ENCODE data around the gene PRKCE. TPM values are rescaled to one million over a fixed set of nuclear protein-coding genes. Genes with fewer than 3 reads are reported as not detected.

Gene PRKCE
- total RNA-seq, 1 donor from 2014 or later, result 20.3 TPM

DNA sequence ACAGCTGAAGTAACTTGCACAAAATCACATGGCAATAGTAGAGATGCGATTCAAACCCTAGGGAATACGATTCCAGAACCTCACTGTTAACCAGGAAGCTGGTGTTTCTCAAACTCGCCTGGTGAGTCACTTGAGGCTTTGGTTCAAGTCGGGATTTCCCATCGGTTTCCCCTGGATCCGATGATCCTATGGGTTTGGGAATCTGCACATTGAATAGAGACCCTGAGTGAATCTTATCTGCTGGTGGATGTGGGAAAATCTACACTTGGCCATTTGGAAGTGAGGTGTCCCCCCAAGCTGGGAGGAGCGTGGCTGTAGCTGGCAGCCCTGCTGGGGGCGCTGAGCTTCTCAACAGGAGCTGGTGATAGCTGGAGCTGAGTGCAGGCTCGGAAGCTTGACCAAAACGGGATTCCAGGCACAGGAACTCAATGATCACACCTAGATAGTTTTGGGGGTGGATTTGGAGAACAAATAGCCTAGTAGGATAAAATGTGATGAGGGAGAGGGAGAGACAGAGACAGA is 135.4 kb downstream of the PRKCE start:
- DNase-seq (ENCODE audit: low spot score), result no peak
- intact Hi-C loops (cut with DNase I), result no loop called here

DNA sequence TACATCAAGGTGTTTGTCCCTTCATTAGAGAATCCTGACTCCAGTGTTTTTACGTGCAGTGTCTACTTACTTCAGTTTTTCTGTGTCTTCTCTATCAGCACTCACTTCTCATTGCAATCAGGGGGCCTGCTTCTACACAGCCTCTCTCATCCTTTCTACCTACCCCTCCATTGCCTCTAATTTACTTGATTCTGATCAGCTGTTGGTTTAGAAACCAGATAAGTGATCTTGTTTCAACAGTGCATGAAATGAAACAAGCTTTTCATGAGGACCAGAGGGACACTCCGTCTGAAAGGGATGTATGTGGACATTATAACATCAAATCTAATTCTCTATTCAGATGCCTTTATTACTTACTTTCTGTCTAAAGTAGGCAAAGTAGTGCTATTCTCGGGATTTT is 136.9 kb downstream of the PRKCE start:
- DNase-seq (ENCODE audit: low spot score), result no peak
- intact Hi-C loops (cut with DNase I), result no loop called here

DNA sequence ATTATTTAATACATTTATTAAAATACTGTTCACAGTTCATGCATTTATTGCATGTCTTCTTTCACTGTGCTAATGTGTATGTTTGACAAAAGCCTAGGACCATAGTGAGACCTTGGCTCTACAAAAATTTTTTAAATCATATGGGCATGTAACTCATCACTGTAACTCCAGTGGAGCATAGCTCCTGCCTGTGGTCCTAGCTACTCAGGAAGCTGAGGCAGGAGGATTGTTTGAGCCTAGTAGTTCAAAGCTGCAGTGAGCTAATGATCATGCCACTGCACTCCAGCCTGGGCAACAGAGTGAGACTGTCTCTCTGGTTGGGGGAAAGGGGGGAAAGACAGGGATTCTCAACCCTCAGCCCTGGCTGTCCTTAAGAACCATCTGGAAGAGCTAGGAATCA is 137.8 kb downstream of the PRKCE start:
- intact Hi-C loops (cut with DNase I), result no loop called here

DNA sequence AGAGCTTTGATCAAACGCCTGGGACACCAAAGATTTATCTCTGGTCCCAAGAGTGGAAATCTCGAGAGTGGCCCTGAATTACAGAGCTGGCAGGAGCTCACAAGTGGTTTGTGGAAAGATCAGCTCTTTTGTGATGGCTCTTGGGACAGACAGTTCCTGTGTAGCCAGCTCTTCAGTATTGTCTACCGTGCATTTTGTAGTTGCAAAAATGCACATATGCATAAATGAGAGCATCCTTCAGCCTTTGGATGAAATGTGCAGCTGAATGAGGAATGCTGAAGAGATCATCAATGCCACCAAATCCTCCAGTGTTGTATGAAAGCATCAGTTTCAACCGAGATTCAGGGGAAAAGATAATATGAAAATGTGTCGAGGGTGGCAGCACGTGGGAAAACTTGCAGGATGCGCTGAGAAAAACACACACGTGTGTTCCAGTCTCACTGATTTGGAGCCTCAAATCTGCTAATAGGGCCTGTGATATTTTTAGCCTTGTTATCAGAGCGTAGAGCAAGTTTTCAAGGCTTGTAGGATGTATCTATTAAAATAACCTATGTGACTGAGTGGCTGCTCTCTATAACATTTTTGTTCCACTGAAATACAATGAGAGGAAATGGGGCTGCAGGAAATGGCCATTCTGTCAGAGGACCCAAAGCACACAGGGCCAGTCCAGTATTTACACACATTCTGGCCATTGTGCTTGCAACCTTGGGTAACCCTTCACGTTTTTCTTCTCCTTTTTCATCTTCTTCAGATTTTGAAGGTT is 138.7 kb downstream of the PRKCE start:
- DNase-seq (ENCODE audit: low spot score), result no peak
- intact Hi-C loops (cut with DNase I), result no loop called here

More for the DNA sequence above, 137.8 kb downstream of the PRKCE start:
- no peak for DNase-seq (ENCODE audit: low spot score)

DNA sequence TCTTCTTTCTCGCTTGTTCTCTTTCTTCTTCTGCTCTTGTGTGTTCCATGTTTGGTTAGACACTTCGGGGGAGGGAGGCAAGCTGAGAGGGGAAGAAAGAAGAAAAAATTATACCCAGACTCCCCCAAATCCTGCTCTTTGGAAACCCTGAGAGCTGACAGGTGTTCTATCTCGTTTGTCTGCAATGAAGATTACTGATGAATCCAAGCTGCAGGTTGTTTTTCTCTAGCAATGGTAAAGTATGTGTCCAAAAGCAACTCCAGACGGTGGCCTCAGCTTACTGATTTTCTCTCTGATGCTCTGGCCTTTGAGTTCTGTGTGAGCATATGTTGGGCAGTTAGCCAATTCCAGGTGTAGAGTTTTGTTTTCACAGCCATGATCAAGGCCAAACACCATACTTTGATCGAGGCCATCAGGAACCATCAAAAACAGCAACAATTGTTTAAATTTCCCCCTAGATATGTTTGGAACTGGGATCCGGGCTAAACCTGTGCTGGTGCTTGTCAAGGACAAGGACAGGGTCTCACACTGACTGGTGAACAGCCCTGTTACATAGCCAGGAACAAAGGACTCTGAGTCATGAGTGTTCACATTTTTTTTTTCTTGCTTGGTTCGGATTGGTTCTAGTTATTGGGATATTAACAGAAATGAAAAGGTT is 142.0 kb downstream of the PRKCE start:
- intact Hi-C loops (cut with DNase I), result no loop called here
- DNase-seq (ENCODE audit: low spot score), result no peak

DNA sequence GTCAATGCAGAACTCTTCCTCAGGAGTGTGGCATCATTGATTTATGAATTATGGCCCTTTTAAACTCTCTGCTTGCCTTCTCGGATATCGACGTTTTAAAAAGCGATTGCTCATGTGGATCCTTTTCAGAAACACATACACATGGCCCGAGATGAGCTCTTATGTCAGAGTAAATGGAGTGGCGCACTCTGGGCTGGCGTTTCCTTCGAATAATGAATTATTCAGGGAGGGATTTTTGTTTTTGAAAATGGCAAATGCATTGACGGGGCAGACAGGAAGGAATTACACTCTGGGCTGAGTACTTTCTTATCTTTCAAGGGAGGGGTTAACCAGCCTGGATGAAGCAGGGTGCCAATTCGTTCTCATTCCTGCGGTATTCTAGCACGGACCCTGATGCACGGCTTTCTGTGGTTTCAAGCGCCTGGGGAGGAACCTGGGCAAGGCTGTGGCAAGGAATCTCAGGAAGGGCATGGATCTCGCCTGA is 142.7 kb downstream of the PRKCE start:
- no peak for DNase-seq (ENCODE audit: low spot score)
- intact Hi-C loops (cut with DNase I), result no loop called here

DNA sequence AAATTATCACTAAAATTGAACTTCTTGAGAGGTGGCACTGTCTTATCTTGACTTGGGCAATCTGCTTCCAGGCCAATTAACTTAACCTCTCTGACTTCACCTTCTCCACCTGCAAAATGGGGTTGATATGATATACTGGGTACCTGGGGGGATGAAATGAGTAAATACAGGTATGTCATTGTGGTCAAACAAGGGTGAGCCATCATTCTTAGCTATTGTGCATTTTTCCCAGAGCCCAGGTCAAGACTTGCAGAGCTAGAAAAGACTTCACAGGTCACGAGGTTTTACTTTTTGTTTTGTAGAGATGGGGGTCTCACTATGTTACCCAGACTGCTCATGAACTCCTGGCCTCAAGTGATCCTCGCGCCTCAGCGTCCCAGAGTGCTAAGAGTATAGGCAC is 145.0 kb downstream of the PRKCE start:
- no peak for DNase-seq (ENCODE audit: low spot score)
- intact Hi-C loops (cut with DNase I), result no loop called here

DNA sequence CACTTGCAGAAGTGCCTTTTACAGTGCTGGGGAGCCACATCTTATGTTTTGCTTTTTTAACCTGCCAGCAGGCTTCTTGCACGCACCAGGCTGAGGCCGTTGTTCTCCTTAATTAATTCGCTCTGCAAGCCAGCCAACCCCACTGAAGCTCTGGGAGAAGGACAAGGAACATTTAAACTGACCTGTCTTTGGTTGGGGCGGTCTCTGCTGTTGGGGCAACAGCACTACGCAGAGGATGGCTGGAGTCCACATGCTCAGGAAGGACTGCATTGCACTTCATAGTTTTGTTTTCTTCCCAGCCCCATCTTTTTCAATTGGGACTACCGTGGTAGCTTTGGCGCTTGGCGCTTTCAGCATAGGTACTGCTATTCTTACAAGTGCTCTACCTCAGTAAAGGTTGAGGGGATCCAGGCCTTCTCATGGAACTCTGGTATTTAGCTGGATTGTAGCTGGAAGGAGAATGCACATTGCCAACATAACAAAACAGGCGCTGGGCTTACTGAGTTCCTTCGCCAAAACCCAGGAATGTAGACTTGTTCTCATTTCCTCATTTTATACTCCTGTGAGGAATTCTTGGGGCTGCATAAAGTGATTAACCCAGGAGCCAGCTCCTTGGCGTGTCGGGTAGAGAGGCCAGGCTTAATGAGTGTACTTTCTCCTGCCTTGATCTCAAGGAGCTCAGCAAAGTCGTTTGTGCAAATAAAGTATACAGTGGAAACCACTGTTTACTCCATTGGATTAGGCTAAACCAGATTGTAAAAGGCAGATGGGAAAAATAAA is 146.2 kb downstream of the PRKCE start:
- intact Hi-C loops (cut with DNase I), result no loop called here

DNA sequence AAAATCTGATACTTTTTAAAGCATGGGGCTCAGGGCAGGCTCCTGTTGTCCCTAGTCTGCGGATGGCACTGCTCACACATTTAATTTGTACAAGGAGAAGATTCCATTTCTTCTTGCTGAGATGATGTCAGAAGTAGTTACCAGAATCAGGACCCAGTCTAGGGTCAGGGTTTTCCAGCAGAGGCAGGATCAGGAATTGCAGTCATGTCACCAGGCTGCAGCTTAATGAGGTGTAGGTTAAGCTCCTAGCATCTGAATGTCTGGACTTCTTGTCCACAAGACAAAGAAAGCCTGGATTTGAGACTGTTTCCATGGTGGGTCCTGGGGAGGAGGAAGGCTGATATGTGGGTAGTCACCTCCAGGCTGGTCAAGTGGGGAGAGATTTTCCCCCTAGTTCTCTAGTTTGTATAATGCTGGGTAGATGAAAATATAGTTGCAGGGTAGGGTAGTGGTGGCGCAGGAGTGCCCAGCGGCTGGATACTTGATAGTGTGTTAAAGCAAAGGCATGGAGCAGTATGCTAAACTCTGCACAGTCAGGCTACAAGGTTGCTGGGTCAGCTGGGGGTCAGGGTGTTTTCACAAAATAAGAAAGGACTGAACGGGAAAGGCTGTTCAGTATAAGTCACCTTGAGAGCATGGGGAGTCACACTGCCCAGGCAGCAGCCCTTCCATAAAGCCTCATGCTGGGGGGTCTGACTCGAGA is 148.4 kb downstream of the PRKCE start:
- DNase-seq (ENCODE audit: low spot score), result no peak
- intact Hi-C loops (cut with DNase I), result no loop called here

More for the DNA sequence above, 146.2 kb downstream of the PRKCE start:
- DNase-seq (ENCODE audit: low spot score), result no peak

DNA sequence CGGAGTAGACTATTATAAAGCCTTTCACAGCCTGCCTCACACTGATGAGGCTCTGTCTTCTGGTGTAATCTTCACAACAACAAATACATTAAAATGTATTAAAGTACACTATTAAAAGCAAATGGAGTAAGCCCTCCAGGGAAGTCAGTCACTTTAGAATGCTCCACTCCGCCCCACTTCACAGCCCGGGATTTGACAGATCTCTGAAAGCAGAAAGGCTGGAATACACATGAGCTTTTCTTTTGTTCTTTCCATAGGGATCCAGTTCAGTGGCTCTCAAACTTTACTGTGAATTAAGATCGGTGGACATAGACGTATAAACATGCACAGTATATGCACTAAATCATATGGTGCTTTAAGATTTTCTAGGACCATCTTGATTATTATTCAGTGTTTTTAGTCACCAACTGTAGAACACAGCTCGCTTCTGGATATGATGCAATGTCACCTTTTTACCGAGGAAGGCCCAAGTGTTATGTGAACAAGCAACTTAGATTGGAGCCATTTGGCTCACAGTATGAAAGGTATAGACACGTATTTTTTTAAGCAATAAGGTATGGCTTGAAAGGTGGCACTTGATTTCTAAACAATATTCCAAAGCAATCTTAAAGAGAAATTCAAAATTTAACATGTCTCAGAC is 151.1 kb downstream of the PRKCE start:
- intact Hi-C loops (cut with DNase I), result no loop called here
- DNase-seq (ENCODE audit: low spot score), result no peak

DNA sequence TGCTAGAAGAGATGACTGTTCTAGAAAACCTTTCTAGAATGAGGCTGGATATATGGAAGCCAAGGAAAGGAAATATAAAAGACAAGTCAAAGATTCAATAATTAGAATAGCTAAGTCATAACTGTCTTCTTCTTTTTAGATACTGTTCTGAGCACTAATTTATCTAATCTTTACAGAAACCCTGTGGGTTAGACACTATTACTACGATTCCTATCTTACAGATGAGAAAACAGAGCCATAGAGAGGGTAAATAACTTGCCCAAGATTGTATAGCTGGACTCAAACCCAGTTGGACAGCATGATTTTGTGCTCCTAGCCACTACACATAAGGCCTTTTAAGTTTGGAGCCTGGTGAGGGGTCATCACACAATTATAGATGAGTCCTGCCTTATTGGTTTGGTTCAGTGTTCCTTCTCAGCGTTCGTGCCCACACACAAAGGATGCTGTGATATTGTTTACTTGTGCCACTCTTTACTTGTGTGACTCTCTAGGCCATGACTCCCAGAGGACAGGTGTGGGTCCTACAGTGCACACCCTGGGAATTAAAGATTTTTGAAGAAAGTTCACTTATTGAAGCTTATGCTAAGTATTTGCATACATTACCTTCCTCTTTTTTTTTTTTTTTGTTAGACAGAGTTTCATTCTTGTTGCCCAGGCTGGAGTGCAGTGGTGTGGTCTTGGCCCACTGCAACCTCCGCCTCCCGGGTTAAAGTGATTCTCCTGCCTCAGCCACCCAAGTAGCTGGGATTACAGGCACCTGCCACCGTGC is 153.7 kb downstream of the PRKCE start:
- DNase-seq (ENCODE audit: low spot score), result no peak
- intact Hi-C loops (cut with DNase I), result no loop called here

DNA sequence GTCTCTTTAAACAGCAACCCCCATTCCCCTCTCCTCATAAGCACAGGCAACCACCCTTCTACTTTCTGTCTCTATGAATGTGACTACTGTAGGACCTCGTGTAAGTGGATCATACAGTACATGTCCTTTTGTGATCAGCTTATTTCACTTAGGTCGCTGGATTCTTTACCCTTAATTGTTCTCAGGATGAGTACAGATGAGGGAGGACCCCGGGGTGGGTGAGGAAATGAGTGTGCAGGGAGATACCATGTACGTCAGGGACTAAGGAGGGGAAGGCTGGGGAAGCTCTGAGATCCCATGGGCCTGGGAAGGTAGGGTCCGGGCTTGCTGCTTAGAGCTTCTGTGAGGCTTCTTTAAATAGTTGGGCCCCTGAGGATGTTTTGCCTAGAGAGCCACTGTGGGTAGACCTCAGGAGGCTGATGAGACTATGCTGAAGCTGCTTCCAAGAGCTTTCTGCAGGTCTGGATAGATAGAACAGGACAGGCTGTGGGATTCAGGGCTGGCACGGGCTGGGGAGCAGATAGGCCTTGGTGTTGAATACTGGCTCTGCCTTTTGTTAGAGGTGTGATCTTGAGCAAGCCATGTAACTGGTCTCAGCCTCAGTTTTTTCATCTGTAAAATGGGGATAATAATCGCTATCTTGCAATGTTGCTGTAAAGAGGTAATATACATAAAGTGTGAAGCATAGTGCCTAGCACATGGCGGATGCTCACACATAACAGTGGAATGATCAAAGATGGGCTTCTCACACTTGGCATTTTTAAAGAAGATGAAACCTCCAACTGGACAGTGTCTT is 155.3 kb downstream of the PRKCE start:
- intact Hi-C loops (cut with DNase I), result no loop called here

DNA sequence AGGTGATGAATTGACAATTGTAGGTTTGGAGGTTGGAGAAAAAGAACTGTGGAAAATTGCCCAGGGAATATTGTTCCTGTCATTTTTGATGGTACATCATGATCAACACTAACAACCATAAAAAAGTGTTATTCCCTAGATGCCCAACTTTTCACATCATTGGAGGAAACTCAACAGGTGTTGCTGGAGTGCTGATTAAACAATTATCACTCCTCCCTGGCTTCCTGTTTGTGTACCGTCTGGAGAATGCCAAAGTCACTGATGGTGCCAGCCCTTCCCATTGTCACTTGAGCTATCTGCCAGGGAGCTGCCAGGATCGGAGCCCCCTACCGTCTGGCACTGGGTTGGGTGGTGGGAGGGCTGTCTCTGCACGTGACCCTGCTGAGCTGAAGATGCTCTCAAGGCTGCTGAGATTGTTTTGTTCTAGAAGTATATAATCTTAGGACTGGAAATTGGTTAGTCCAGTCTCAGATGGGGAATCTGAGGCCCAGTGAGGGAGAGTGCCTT is 156.9 kb downstream of the PRKCE start:
- no peak for DNase-seq (ENCODE audit: low spot score)
- intact Hi-C loops (cut with DNase I), result no loop called here

More for the DNA sequence above, 155.3 kb downstream of the PRKCE start:
- no peak for DNase-seq (ENCODE audit: low spot score)

DNA sequence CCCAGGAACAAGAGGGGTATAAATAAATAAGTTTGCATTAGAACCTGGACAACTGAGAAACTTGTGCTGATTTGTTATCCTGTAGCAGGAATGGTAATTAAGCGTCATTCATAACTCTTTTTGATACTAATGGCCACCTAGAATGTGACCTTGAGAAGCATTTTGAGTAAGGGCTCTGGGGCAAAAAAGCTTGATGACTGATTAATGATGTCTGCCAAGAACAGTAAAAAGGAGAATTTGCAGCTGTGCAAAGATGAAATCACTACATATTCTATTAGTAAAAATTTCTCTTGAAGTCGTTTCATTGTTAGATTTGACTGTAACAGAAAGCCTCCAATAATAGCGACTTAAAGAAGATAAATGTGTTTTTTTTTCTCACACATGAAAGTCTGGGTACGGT is 157.7 kb downstream of the PRKCE start:
- DNase-seq (ENCODE audit: low spot score), result no peak
- intact Hi-C loops (cut with DNase I), result no loop called here

DNA sequence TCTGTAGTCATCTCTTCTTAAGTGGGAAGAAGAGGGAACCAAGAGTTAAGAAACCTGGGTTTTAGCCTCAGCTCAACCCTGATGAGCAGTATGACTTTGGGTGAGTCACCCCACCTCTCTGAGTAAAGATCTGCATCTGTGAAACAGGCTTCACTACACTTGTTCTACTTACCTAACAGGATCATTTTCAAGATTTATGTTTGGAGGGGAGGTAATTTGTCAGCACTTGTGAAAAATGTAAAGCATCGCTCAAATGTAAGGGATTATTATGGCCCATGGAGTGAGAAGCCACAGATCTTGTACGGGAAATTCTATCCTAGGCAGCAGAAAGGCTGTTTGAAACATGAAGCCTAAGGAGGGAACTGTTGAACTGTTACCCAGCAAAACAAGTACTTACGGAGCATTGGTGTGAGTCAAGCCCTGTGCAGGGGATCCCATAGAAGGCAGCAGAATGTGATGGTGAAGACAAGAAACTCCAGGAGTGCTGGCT is 160.6 kb downstream of the PRKCE start:
- no peak for DNase-seq (ENCODE audit: low spot score)
- intact Hi-C loops (cut with DNase I), result no loop called here

DNA sequence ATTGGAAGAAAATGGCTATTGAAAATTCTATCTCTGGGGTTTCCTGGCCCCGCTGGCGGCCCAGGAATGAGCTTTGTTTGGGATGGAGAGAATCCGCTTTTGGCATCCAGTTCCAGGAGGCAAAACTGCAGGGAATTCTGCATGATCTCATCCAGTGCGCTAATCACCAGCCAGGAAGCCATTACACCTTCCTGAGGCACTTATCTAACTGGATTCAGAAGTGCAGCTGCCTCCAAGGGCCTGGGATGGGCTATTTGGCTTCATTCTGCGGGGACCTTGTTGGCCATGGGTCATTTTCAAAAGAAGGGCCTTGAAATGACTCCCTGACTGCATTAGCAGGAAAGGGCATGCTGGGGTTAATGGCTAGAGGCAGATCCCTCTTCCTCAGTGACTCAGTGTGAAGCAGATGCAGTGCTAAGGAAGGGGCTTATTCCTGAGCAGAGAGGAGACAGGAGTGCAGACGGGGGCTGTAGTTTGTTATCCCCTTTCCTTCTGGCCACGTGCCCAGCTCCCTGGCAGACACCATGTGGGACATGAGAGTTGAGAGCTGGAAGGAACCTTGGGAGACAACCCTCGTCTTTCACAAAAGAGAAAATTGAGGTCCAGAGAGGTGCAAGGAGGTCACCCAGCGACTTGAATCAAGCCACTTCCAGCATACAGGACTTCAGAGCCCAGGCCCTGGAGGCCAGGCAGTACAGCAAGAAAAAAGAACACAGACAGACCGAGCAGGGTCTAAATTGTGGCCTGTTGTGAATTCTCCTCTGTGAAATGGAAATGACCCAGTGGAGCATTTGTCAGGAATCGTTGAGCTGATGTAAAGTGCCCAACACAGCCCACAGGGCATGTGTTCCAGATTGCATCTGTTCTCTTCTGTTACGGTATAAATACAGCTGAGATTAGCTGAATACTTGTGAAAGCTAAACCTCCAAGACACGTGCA is 161.8 kb downstream of the PRKCE start:
- intact Hi-C loops (cut with DNase I), result no loop called here
- DNase-seq (ENCODE audit: low spot score), result no peak
